GM18951 (cell line): ENCODE measurements around the gene ACCS.

Experiments
- POLR2A ChIP-seq: IDR thresholded peaks from 4 replicates; pipeline ENCODE4 v1.6.1; 2011; ENCODE audit warnings: mild to moderate bottlenecking; ENCODE audit not compliant: insufficient read length, insufficient read depth; ENCODE audit errors: extremely low read depth
- in situ Hi-C: fragments of 300-500 bp; cut with MboI; formaldehyde crosslinking; loops from one replicate; pipeline ENCODE4 v1.12.0; 2022; ENCODE audit warnings: low sequenced_read_pairs, mixed read lengths, inconsistent platforms; ENCODE audit not compliant: unreplicated experiment

Gene ACCS, protein sequence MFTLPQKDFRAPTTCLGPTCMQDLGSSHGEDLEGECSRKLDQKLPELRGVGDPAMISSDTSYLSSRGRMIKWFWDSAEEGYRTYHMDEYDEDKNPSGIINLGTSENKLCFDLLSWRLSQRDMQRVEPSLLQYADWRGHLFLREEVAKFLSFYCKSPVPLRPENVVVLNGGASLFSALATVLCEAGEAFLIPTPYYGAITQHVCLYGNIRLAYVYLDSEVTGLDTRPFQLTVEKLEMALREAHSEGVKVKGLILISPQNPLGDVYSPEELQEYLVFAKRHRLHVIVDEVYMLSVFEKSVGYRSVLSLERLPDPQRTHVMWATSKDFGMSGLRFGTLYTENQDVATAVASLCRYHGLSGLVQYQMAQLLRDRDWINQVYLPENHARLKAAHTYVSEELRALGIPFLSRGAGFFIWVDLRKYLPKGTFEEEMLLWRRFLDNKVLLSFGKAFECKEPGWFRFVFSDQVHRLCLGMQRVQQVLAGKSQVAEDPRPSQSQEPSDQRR

DNA sequence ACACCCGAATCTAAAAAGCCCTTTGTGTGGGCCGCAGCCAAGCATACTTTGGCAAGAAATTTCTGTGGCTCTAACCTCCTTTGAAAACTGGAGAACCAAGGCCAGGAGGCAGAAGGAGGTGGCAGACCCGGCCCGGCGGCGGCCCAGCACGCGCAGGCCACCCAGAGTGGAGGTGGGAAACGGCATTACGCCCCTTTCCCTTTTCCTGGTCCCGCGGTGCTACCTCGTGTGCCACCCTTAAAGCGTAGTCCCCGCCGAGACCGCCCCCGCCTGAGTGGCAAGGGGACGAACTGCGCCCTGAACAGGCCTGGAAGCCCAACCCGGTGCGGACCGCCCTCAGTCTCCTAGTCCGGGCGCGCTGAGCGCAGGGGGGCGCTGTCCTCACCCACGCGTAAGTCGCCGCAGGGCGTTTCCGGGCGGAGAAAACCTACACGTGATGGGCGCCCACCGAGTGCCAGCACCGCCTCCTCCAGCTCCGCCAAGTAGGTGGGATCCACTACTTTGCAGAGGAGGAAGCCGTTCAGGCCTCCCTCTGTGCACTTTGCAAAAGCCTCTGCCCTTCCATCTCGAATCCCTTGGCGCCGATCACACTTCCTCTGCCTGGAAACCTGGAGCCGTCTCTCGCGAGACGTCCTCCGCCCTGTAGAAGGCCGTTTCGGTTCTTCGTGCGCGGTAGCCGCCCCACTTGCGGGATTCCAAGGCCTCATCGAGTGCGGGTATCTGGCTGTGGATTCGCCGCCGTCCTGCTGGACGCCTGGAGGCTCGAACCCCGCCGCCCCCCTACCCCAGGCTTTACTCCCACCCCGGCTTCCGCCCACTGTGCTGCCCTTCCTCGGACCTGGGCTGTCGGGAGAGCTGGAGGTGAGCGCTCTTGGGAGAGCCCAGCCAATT is at the start of gene ACCS:
ACCS (plus strand) TSS at position 430 of the 891 bp plus-strand sequence. CDS start 1,358 bp downstream, outside the sequence.
- TF ChIP-seq POLR2A, result peak; percentile 81
- in situ Hi-C loops, result no loop called here

DNA sequence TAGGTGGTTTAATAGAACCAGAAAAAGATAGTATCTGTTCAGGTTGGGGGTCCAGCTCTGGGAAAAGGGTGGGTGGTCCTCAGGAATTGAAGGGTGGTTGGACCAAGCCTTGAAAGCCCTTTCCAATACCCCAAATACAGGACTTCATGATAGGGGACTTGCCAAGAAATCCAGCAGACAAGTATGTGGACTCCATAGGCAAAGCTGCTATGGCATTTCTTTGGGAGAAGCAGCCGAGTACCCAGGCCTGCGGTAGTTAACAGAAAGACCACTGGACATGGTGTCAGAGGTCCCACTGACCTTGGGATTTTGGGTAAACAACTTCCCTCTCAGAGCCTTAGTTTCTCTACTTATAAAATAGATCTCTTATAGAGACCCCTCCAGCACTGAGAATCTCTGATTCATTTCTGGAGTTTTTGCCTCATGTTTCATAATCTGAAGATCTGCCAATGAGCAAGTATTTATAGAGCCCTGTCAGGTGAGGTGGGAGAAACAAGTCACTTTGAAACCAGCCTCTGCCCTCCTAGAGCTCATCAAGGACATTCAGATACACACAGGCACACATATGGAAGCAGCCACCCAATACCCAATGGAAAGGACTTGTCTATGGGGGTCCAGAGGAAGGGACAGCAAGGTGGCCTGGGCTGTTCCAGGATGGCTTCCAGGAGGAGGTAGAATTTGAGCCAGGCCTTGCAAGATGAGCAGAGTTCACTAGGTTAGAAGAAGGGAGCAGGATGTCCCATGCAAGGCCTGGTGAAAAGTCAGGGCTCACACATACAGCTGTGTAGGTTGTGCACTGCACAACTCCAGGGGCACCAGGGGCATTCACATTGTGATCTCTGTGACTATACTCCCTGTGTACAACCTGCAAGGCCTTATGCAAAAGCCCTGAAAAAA is 49.3 kb upstream of the ACCS start:
- in situ Hi-C loops, result no loop called here
- TF ChIP-seq POLR2A, result no peak

DNA sequence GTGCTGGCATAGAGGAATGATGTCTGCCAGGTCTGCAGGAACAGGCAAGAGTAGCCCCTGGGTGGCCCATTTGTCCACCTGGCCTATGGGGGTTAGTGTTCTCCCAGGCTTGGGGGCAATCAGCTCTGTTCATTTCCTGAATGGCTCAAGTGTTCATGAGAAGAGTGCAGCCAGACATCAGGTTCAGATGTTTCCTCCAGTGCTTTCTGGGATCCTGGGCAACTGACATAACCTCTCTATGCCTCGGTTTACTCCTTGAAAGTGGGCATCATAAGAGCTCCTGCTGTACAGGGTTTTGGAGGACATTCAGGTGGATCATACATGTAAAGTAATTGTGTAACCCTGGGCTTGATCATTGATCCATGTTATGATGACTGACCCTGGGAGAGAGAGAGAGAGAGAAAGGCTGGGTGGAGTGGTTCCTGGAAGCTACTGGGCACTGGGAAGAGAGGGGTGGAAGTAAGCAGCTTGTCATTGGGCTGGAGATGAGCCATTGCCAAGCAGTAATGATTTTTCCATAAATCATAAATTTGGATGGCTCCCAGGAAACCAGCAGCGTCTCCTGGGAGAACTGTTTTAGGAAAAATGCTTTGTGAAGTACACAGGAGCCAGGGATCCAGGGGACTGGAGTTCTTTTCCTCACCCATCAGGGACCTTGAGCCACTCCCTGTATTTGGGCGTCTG is 48.5 kb upstream of the ACCS start:
- no peak for TF ChIP-seq POLR2A
- in situ Hi-C loops, result no loop called here

DNA sequence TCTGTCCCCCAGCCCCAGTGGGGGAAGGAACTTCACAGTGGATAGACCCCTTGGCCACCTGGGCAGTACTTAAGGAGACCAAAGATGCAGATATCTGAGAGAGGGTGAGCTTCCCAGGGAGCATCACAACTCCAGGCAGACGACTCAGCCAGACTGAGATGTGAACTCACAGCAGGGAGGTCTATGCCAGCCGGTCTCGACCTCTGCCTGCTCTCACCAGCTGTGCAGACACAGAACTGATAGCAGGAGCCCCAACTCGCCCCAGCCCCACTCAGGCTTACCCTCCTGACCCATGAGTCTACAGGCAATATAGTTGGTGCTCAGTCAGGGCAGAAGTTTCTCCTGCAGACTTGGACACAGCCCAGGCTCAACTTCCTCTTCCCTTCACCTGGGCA is 47.9 kb upstream of the ACCS start:
- no peak for TF ChIP-seq POLR2A
- in situ Hi-C loops, result no loop called here

DNA sequence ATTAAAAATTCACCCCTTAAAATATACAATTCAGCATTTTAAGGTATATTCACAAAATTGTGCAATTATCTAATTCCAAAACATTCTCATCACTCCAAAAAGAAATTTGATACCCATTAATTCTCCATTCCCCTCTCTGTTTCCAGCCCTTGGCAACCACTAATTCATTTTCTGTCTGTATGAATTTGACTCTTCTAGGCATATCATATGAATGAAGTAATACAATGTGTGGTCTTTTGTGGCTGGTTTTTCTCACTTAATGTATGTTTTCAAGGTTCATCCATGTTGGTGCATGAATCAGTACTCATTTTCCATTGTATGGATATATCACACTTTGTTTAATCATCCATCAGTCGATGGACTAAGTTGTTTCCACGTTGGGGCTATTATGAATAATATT is 47.2 kb upstream of the ACCS start:
- in situ Hi-C loops, result no loop called here
- TF ChIP-seq POLR2A, result no peak

DNA sequence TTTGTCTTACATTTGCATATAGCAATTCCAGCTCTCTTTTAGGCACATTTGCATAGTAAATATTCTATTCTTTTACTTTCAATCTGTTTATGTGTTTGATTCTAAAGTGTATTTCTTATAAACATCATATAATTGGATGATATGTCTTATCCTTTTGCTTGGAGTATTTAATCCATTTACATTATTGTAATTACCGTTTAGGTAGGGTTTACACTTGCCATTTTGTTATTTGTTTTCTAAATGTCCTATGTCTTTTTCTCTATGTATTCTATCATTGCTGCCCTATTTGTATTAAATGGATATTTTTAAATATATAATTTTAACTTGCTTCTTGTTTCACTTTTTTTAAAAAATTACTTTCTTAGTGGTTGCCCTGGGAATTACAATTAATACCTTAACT is 41.1 kb upstream of the ACCS start:
- TF ChIP-seq POLR2A, result no peak
- in situ Hi-C loops, result no loop called here

DNA sequence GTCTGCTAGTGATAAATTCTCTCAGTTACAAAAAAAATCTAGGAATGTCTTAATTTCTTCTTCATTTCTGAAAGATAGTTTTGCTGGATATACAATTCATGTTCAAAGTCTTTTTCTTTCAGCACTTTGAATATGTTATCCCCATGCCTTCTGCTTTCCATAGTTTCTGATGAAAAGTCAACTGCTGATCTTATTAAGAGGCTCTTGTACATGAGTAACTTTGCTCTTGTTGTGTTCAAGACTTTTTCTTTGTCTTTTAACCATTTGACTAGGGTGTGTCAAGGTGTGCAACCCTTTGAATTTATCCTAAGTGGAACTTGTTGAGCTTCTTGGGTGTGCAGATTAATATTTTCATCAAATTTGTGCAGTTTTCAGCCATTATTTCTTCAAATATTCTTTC is 40.3 kb upstream of the ACCS start:
- no peak for TF ChIP-seq POLR2A
- in situ Hi-C loops, result no loop called here

DNA sequence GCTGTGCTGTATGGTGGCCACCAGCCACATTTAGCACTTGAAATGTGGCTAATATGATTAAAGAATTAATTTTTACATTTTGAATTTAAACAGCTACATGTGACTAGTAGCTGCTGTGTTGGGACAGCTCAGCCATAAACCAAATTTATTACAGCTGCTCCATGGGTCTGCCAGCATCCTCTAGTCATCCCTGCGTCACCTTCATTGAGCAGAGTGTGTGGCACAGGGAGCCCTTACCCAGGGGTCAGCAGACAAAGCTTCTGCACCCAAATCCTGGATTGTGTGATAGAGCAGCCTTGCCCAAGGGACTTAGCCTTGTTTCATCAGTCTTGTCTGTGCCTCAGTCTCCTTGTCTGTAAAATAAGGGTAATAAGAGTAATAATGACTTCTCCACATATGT is 37.7 kb upstream of the ACCS start:
- in situ Hi-C loops, result no loop called here
- TF ChIP-seq POLR2A, result no peak

DNA sequence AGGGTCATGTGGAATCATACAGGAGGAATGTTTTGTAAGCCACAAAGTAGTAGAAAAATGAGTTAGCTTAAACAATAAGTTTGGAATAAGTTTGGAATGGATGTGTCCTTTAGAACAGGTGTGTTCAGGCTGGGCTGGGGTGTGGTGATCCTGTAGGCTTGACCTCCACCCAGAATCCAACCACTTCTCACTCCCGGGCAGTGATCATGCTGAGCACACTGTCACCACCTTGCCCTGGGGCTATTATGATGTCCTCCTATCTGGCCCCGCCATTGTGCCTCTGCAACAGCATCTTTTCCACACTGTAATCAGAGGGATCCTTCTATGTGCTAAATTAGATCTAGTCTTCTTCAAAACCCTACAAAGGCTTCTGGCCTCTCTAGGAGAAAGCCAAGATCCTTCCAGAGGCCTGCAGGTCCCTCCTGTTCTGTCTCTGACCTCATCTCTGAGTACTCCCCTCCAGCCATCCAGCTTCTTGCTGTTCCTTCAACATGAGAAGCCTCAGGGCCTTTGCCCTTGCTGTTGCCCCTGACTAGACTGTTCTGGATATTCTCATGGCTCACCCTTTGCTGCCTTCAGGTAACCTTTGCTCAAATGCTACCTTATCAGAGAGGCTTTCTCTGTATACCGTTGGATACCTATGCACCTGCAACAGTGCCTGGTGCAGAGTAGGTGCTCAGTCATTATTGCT is 37.1 kb upstream of the ACCS start:
- no peak for TF ChIP-seq POLR2A
- in situ Hi-C loops, result no loop called here

DNA sequence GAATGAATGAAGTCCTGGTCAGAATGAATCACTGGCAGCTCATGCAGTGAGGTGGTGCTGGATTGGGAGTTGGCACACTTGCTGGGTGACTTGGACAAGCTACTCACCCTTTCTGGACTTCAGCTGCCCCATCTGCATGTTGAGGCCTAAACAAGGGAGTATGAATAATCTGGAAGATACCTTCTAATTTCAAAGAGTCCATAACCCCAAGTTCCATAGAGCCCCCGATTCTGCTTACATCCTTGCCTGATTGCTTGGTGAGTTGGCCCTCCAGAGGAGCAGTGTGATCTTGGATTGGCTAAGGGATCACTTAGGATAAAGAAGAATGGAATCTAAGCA is 36.6 kb upstream of the ACCS start:
- in situ Hi-C loops, result no loop called here
- TF ChIP-seq POLR2A, result no peak

DNA sequence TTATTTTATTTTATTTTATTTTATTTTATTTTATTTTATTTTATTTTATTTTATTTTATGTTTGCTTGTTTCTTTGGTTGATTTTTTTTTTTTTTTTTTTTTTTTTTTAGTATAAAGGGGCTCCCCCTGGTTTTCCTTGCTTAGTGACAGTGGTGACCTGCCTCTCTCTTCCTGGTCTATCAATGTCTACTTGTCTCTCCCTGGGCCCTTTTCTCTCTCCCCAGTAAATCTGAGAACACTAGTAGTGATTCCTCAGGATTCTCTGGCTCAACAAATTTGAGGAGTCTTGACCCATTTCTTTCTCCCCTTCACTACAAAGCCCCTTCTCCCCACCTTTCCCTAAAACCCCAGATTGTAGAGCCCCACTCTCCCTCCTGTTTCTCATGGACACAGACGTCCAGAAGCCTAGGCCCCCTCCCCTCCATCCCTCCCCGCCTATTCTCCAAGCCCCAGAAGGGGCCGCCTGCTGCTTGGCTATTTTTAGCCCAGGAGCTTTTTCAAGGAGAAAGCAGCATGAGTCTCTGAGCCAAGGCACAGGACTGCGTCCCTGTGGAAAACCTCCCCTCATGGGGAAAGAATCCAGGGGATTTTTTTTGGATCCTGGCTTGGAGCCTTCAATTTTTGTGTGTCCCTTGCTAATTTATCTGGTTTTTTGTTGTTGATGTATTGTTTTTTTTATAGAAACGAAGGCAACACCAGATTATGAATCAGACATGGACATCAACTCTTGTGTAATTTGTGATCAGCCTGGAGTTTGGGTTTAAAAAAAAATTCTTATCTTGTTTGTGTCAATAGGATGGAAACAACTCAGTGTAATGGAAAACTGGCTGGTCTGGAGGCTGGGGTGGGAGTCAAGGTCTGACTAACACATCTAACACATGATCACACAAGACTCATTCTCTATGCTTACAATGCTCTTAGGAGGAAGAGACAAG is 35.8 kb upstream of the ACCS start:
- in situ Hi-C loops, result no loop called here
- no peak for TF ChIP-seq POLR2A
